GM18909 (cell line): Measurements from ENCODE around the gene C6orf136.
A peak's percentile ranks its signal among the peaks of the same experiment; 100 is the strongest.
"Not testable (repeated sequence)": the region's sequence is repeated elsewhere in the genome, so short reads cannot be mapped to it uniquely, and the experiment has no call there.

Source experiments
- ATAC-seq: cut with Tn5 transposase; IDR thresholded peaks from one replicate; pipeline ENCODE4 v1.9.1; 2021; ENCODE audit warnings: mild to moderate bottlenecking; ENCODE audit not compliant: unreplicated experiment, poor library complexity

Gene C6orf136

GRCh38 chr6:30655743-30656094, 8.8 kb downstream of the C6orf136 start:
- no peak for ATAC-seq

- no peak for ATAC-seq
Observed at GRCh38 chr6:30656513-30656912, 9.6 kb downstream of the C6orf136 start.

GRCh38 chr6:30657454-30657853, 10.5 kb downstream of the C6orf136 start:
- no peak for ATAC-seq

GRCh38 chr6:30657922-30658321, 11.0 kb downstream of the C6orf136 start:
- not testable (repeated sequence) for ATAC-seq

- ATAC-seq: no peak
Observed at GRCh38 chr6:30664994-30665767, 18.2 kb downstream of the C6orf136 start.

GRCh38 chr6:30666300-30666699, 19.4 kb downstream of the C6orf136 start:
- ATAC-seq: not testable (repeated sequence)

- ATAC-seq: no peak
Observed at GRCh38 chr6:30670760-30671527, 24.0 kb downstream of the C6orf136 start.

GRCh38 chr6:30672445-30673253, 25.7 kb downstream of the C6orf136 start, which contains the start of gene DHX16:
DHX16 (minus strand) TSS chr6:30673006; CDS start chr6:30672841, 165 bp downstream.
- ATAC-seq: peak; percentile 75

- no peak for ATAC-seq
Observed at GRCh38 chr6:30676660-30677285, 29.8 kb downstream of the C6orf136 start.

GRCh38 chr6:30678964-30679726, 32.2 kb downstream of the C6orf136 start:
- ATAC-seq: no peak

- ATAC-seq: no peak
Observed at GRCh38 chr6:30679765-30680535, 33.0 kb downstream of the C6orf136 start.

GRCh38 chr6:30681766-30682142, 34.8 kb downstream of the C6orf136 start:
- no peak for ATAC-seq

- peak; percentile 44 for ATAC-seq
Observed at GRCh38 chr6:30682143-30683117, 35.5 kb downstream of the C6orf136 start.

- ATAC-seq: no peak
Observed at GRCh38 chr6:30683183-30683979, 36.4 kb downstream of the C6orf136 start.

GRCh38 chr6:30683980-30684338, 37.0 kb downstream of the C6orf136 start:
- ATAC-seq: no peak

- no peak for ATAC-seq
Observed at GRCh38 chr6:30684386-30685156, 37.6 kb downstream of the C6orf136 start.
